SU-DHL-6 (cell line): ENCODE results near the gene PHACTR1.

Experiments used
- H2AFZ ChIP-seq: fragments of 200-600 bp; sonication (generic); 2 replicates; pipeline ENCODE4 v1.6.1; 2014; ENCODE audit warnings: low read depth, mild to moderate bottlenecking, moderate library complexity, mixed read lengths, antibody characterized with exemption, low read length; ENCODE audit not compliant: severe bottlenecking
- H3F3A ChIP-seq: fragments of 200-600 bp; shearing (Covaris generic); 2 replicates; pipeline ENCODE4 v1.6.0; 2016; ENCODE audit warnings: antibody characterized with exemption, mild to moderate bottlenecking; ENCODE audit not compliant: insufficient read depth
- H3K27ac ChIP-seq: fragments of 200-600 bp; sonication (generic); 2 replicates; pipeline ENCODE4 v1.5.1; 2016; ENCODE audit warnings: low read depth, mild to moderate bottlenecking, low read length, moderate library complexity, mixed read lengths
- H3K27me3 ChIP-seq: fragments of 200-600 bp; sonication (generic), shearing (Covaris generic); 2 replicates; pipeline ENCODE4 v1.6.0; 2014; ENCODE audit warnings: mild to moderate bottlenecking, low read length
- H3K36me3 ChIP-seq: fragments of 200-600 bp; sonication (generic); 2 replicates; pipeline ENCODE4 v1.6.1; 2014; ENCODE audit warnings: mild to moderate bottlenecking, low read length, mixed read lengths
- H3K4me2 ChIP-seq: fragments of 300-600, 200-600 bp; shearing (Covaris generic), sonication (generic); 2 replicates; pipeline ENCODE4 v1.6.0; 2014; ENCODE audit warnings: low read length, low read depth, mild to moderate bottlenecking; ENCODE audit not compliant: poor library complexity, severe bottlenecking
- H3K4me3 ChIP-seq: fragments of 200-600 bp; sonication (generic); 2 replicates; pipeline ENCODE4 v1.5.1; 2014; ENCODE audit warnings: antibody characterized with exemption, low read length, mild to moderate bottlenecking, mixed read lengths; ENCODE audit not compliant: insufficient read depth, poor library complexity, severe bottlenecking
- H3K79me2 ChIP-seq: fragments of 200-600 bp; sonication (generic); 2 replicates; pipeline ENCODE4 v1.6.1; 2014; ENCODE audit warnings: mild to moderate bottlenecking, low read length, moderate library complexity; ENCODE audit not compliant: insufficient read depth
- H3K9ac ChIP-seq: fragments of 200-600 bp; sonication (generic); 2 replicates; pipeline ENCODE4 v1.7.0; 2014; ENCODE audit warnings: mild to moderate bottlenecking, low read length
- H3K9me2 ChIP-seq: fragments of 200-600 bp; sonication (generic); replicated peaks from 2 replicates; pipeline ENCODE4 v1.6.1; 2014; ENCODE audit warnings: low read length; ENCODE audit not compliant: insufficient read depth
- H3K9me3 ChIP-seq: fragments of 200-600 bp; sonication (generic); 2 replicates; pipeline ENCODE4 v1.6.1; 2014; ENCODE audit warnings: low read length, mixed read lengths; ENCODE audit not compliant: insufficient read depth
- H4K20me1 ChIP-seq: fragments of 200-600 bp; sonication (generic); 2 replicates; pipeline ENCODE4 v1.6.1; 2014; ENCODE audit warnings: low read depth, mild to moderate bottlenecking, antibody characterized with exemption, low read length, moderate library complexity, mixed read lengths
- EZH2phosphoT487 ChIP-seq: fragments of 200-600 bp; sonication (generic), shearing (Covaris generic); conservative IDR thresholded peaks from 2 replicates; pipeline ENCODE4 v1.6.1; 2018; ENCODE audit warnings: mild to moderate bottlenecking, antibody characterized with exemption, low read length, moderate library complexity, mixed read lengths
- TF ChIP-seq, protein P1 (sequence below): fragments of 200-600 bp; sonication (generic); IDR thresholded peaks from one replicate; pipeline ENCODE4 v1.5.1; 2017; ENCODE audit warnings: antibody characterized with exemption, mild to moderate bottlenecking, low read length, moderate library complexity; ENCODE audit not compliant: insufficient read depth, poor library complexity, severe bottlenecking

Gene PHACTR1

GRCh38 chr6:13237318-13237717 is 520.8 kb downstream of the PHACTR1 start:
- H3K9ac ChIP-seq = no peak overlapping the region
- H3F3A ChIP-seq = no peaks in the 10 kb centered on the region
- no peak overlapping the region for H3K4me2 ChIP-seq
- no peaks in the 10 kb centered on the region for H3K9me3 ChIP-seq
- no peak overlapping the region for H3K4me3 ChIP-seq
- no peaks in the 10 kb centered on the region for H3K9me2 ChIP-seq
- no peaks in the 10 kb centered on the region for H4K20me1 ChIP-seq
- TF ChIP-seq, protein P1, sequence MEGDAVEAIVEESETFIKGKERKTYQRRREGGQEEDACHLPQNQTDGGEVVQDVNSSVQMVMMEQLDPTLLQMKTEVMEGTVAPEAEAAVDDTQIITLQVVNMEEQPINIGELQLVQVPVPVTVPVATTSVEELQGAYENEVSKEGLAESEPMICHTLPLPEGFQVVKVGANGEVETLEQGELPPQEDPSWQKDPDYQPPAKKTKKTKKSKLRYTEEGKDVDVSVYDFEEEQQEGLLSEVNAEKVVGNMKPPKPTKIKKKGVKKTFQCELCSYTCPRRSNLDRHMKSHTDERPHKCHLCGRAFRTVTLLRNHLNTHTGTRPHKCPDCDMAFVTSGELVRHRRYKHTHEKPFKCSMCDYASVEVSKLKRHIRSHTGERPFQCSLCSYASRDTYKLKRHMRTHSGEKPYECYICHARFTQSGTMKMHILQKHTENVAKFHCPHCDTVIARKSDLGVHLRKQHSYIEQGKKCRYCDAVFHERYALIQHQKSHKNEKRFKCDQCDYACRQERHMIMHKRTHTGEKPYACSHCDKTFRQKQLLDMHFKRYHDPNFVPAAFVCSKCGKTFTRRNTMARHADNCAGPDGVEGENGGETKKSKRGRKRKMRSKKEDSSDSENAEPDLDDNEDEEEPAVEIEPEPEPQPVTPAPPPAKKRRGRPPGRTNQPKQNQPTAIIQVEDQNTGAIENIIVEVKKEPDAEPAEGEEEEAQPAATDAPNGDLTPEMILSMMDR = no peak
- TF ChIP-seq EZH2phosphoT487 = no peak
- no peaks in the 10 kb centered on the region for H3K36me3 ChIP-seq
- H3K27ac ChIP-seq = no peak overlapping the region
- no peaks in the 10 kb centered on the region for H3K79me2 ChIP-seq
- H2AFZ ChIP-seq = no peak overlapping the region
- H3K27me3 ChIP-seq = no peaks in the 10 kb centered on the region

GRCh38 chr6:13238017-13238416 is 521.5 kb downstream of the PHACTR1 start:
- H4K20me1 ChIP-seq = no peaks in the 10 kb centered on the region
- no peak overlapping the region for H3K4me2 ChIP-seq
- no peaks in the 10 kb centered on the region for H3K27me3 ChIP-seq
- TF ChIP-seq, protein P1 = no peak
- TF ChIP-seq EZH2phosphoT487 = no peak
- no peaks in the 10 kb centered on the region for H3K9me3 ChIP-seq
- no peak overlapping the region for H2AFZ ChIP-seq
- H3K4me3 ChIP-seq = no peak overlapping the region
- H3F3A ChIP-seq = no peaks in the 10 kb centered on the region
- H3K27ac ChIP-seq = no peak overlapping the region
- H3K9me2 ChIP-seq = no peaks in the 10 kb centered on the region
- no peaks in the 10 kb centered on the region for H3K36me3 ChIP-seq
- H3K79me2 ChIP-seq = no peaks in the 10 kb centered on the region
- no peak overlapping the region for H3K9ac ChIP-seq

DNA sequence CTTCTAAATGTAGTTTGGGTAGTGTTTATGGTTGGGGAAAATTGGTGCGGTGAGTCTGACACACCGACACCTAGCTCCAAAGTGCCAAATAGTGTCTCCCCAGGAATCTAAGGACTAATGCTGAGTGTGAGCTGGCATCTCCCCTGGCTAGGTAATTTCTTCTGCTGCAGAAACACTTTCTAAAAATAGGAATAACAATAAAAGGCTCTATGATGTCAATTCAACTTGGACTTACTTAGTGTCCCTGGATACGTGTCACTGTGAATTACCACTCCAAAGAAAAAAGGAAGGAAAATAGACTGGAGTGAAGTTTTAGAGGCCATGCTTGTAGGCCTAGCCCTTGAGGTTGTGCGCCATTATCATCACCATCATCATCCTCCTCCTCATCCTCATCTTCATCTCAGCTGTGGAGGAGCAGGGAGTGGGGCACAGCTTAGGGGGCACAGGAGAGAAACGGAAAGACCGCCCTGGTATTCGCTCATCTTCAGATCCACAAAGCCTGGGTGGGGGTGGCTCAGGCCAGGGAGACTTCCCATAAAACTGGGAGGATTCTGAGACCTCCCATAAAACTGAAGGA is 522.2 kb downstream of the PHACTR1 start:
- no peaks in the 10 kb centered on the region for H4K20me1 ChIP-seq
- no peaks in the 10 kb centered on the region for H3K27me3 ChIP-seq
- H2AFZ ChIP-seq = no peak overlapping the region
- H3K36me3 ChIP-seq = no peaks in the 10 kb centered on the region
- no peaks in the 10 kb centered on the region for H3K79me2 ChIP-seq
- H3K27ac ChIP-seq = no peak overlapping the region
- H3K4me2 ChIP-seq = no peak overlapping the region
- no peaks in the 10 kb centered on the region for H3F3A ChIP-seq
- H3K9me2 ChIP-seq = no peaks in the 10 kb centered on the region
- no peak overlapping the region for H3K9ac ChIP-seq
- no peak for TF ChIP-seq EZH2phosphoT487
- TF ChIP-seq, protein P1 = no peak
- no peak overlapping the region for H3K4me3 ChIP-seq
- no peaks in the 10 kb centered on the region for H3K9me3 ChIP-seq
